Fibroblast of lung (primary cell): ENCODE data around the gene NSUN2.

ENCODE experiments used
- CTCF ChIP-seq, 2 donors: IDR thresholded peaks in 1 of 2; conservative IDR thresholded peaks in 1 of 2; 1 replicate in 1 of 2; 2 replicates in 1 of 2; pipeline ENCODE4 v1.5.1; 2011 to 2012; ENCODE audit warnings: low read length in 2 of 2, control low read depth in 1 of 2, inconsistent platforms in 1 of 2, low read depth in 1 of 2, mild to moderate bottlenecking in 1 of 2
- EZH2 ChIP-seq: IDR thresholded peaks from 2 replicates; pipeline ENCODE4 v1.5.1; 2012; ENCODE audit warnings: low read length, control low read depth, mild to moderate bottlenecking; ENCODE audit errors: missing control alignments

- TF ChIP-seq EZH2 (no peak), CTCF (conservative IDR thresholded peaks at IDR 0.05 in 1 of 2, IDR thresholded peaks at IDR 0.05 in 1 of 2; ENCODE audit: low read depth in 1 of 2, low read length in 2 of 2) (no peak)
Measured at GRCh38 chr5:6634306-6634705, 1.5 kb upstream of the NSUN2 start.
